HG02623 (cell line): ENCODE data around the gene PTGFRN.

Experiments used
- ATAC-seq: cut with Tn5 transposase; IDR thresholded peaks from one replicate; pipeline ENCODE4 v1.9.1; 2021; ENCODE audit warnings: moderate library complexity; ENCODE audit not compliant: unreplicated experiment

The PTGFRN gene

GRCh38 chr1:116940814-116941599, 31.3 kb downstream of the PTGFRN start:
- ATAC-seq, result no peak

- no peak for ATAC-seq
Measured at GRCh38 chr1:116941670-116942069, 32.0 kb downstream of the PTGFRN start.

GRCh38 chr1:116942344-116942743, 32.6 kb downstream of the PTGFRN start:
- ATAC-seq, result no peak

- ATAC-seq, result no peak
Measured at GRCh38 chr1:116943438-116943837, 33.7 kb downstream of the PTGFRN start.

GRCh38 chr1:116944613-116945012, 34.9 kb downstream of the PTGFRN start:
- ATAC-seq, result no peak

- ATAC-seq, result no peak
Measured at GRCh38 chr1:116945421-116945820, 35.7 kb downstream of the PTGFRN start.

- no peak for ATAC-seq
Measured at GRCh38 chr1:116945996-116946395, 36.3 kb downstream of the PTGFRN start.

- ATAC-seq, result no peak
Measured at GRCh38 chr1:116947092-116947860, 37.6 kb downstream of the PTGFRN start.

GRCh38 chr1:116948046-116948445, 38.3 kb downstream of the PTGFRN start:
- no peak for ATAC-seq

GRCh38 chr1:116948642-116949041, 38.9 kb downstream of the PTGFRN start:
- no peak for ATAC-seq

GRCh38 chr1:116949213-116949985, 39.7 kb downstream of the PTGFRN start:
- no peak for ATAC-seq

GRCh38 chr1:116950517-116951199, 40.9 kb downstream of the PTGFRN start:
- no peak for ATAC-seq

- ATAC-seq, result no peak
Measured at GRCh38 chr1:116951200-116951935, 41.7 kb downstream of the PTGFRN start.

GRCh38 chr1:116952738-116953275, 43.1 kb downstream of the PTGFRN start:
- ATAC-seq, result no peak

GRCh38 chr1:116954440-116954839, 44.7 kb downstream of the PTGFRN start:
- no peak for ATAC-seq

GRCh38 chr1:116956378-116956777, 46.7 kb downstream of the PTGFRN start:
- ATAC-seq, result no peak

GRCh38 chr1:116957646-116958045, 47.9 kb downstream of the PTGFRN start:
- no peak for ATAC-seq

GRCh38 chr1:116958110-116958509, 48.4 kb downstream of the PTGFRN start:
- no peak for ATAC-seq

GRCh38 chr1:116958977-116959376, 49.3 kb downstream of the PTGFRN start:
- no peak for ATAC-seq

GRCh38 chr1:116961606-116962005, 51.9 kb downstream of the PTGFRN start:
- ATAC-seq, result no peak
